Thyroid gland (tissue), 4 donors: ENCODE data around the gene RRBP1.

ENCODE experiments used
- CTCF ChIP-seq, 6 experiments: fragments of 200-600 bp in 3 of 6; fragments of 450-650 bp in 3 of 6; sonication (generic) in 3 of 6; IDR thresholded peaks; one replicate each; pipeline ENCODE4 v1.5.1; 2016 to 2019; ENCODE audit warnings: antibody characterized with exemption in 6 of 6, mild to moderate bottlenecking in 2 of 6, inconsistent platforms in 1 of 6, moderate library complexity in 1 of 6
- POLR2A ChIP-seq, 2 donors: fragments of 450-650 bp; IDR thresholded peaks; one replicate each; pipeline ENCODE4 v1.6.1; 2017; ENCODE audit warnings: antibody characterized with exemption in 2 of 2, mild to moderate bottlenecking in 2 of 2, moderate library complexity in 1 of 2

DNA sequence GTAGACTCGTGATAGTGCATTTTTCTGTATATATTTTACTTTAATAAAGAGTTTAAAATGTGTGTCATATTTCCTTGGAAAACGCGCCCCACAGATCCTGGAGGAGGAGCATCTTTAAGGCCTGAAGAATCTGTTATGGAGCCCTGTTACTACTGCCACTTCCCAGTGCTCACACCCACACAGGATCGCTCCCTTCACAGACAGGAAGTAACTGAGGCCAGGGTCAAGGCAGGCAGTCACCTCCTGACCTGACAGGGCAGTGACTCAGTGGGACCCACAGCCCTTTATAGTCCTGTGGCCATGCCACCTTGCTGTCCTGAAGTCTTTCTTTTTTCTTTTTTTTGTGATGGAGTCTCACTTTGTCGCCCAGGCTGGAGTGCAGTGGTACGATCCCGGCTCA, 9.0 kb downstream of the RRBP1 start:
- TF ChIP-seq CTCF (IDR thresholded peaks at IDR 0.05), result no peak
- TF ChIP-seq POLR2A (IDR thresholded peaks at IDR 0.05), result no peak
